Measurements from ENCODE around the gene TBC1D22A. TPM values are rescaled to one million over a fixed set of nuclear protein-coding genes. Genes with fewer than 3 reads are reported as not detected.

The TBC1D22A gene
- total RNA-seq, 4 donors from 2014 or later: 10.8 to 32.2 (median 22.3) TPM

GRCh38 chr22:47136050-47136449 is 373.6 kb downstream of the TBC1D22A start:
- TF ChIP-seq CTCF (IDR thresholded peaks at IDR 0.05; ENCODE audit: low read depth): no peak

- TF ChIP-seq CTCF (IDR thresholded peaks at IDR 0.05; ENCODE audit: low read depth): no peak
Observed at GRCh38 chr22:47136671-47137070, 374.2 kb downstream of the TBC1D22A start.

- no peak for TF ChIP-seq CTCF (IDR thresholded peaks at IDR 0.05; ENCODE audit: low read depth)
Observed at GRCh38 chr22:47139013-47139789, 376.8 kb downstream of the TBC1D22A start.

- no peak for TF ChIP-seq CTCF (IDR thresholded peaks at IDR 0.05; ENCODE audit: low read depth)
Observed at GRCh38 chr22:47139790-47140119, 377.3 kb downstream of the TBC1D22A start.

- TF ChIP-seq CTCF (IDR thresholded peaks at IDR 0.05; ENCODE audit: low read depth): no peak
Observed at GRCh38 chr22:47142427-47143046, 380.1 kb downstream of the TBC1D22A start.

- no peak for TF ChIP-seq CTCF (IDR thresholded peaks at IDR 0.05; ENCODE audit: low read depth)
Observed at GRCh38 chr22:47143249-47143938, 380.9 kb downstream of the TBC1D22A start.

GRCh38 chr22:47144076-47144765 is 381.8 kb downstream of the TBC1D22A start:
- TF ChIP-seq CTCF (IDR thresholded peaks at IDR 0.05; ENCODE audit: low read depth): no peak
